ENCODE data around the gene SERTM1. TPM values are rescaled to one million over a fixed set of nuclear protein-coding genes. Genes with fewer than 3 reads are reported as not detected.

The SERTM1 gene
- total RNA-seq = 0.52 TPM

- H3K36me3 ChIP-seq (ENCODE audit: control insufficient read depth in 3 of 3, insufficient read depth in 3 of 3, low read length in 3 of 3) = no peaks in the 10 kb centered on the region
- peaks cover 23 to 40% (median 38%) of the 10 kb centered on the region in 3 donors for H3K27me3 ChIP-seq (ENCODE audit: control insufficient read depth in 3 of 3, insufficient read depth in 3 of 3, low read length in 3 of 3)
- H3K9me3 ChIP-seq (ENCODE audit: control insufficient read depth in 3 of 3, low read length in 3 of 3) = no peaks in the 10 kb centered on the region
- peaks cover 0 to 3% (median 3%) of the 10 kb centered on the region in 3 donors for H3K4me1 ChIP-seq (ENCODE audit: control insufficient read depth in 3 of 3, insufficient read depth in 3 of 3, low read length in 3 of 3)
- no peak within 1 kb of the TSS for H3K27ac ChIP-seq (ENCODE audit: low read depth, low read length)
- no peak within 1 kb of the TSS for H3K9ac ChIP-seq (ENCODE audit: low read depth in 1 of 3, low read length in 3 of 3)
- H3K4me3 ChIP-seq (ENCODE audit: low read length in 3 of 3) = peak within 1 kb of the TSS in 2 of 3 donors; percentile 13 to 30
These were observed at the start of gene SERTM1 for GRCh38 chr13:36673838-36674326. TSS of gene SERTM1 (plus strand) at chr13:36674020. CDS start at chr13:36695079, 21,059 bp downstream.

- no peak overlapping the region for H3K4me3 ChIP-seq (ENCODE audit: low read length in 3 of 3)
- no peaks in the 10 kb centered on the region for H3K9me3 ChIP-seq (ENCODE audit: control insufficient read depth in 3 of 3, low read length in 3 of 3)
- no peak overlapping the region for H3K9ac ChIP-seq (ENCODE audit: low read depth in 1 of 3, low read length in 3 of 3)
- no peaks in the 10 kb centered on the region for H3K4me1 ChIP-seq (ENCODE audit: control insufficient read depth in 3 of 3, insufficient read depth in 3 of 3, low read length in 3 of 3)
- peaks cover 0 to 3% (median 0%) of the 10 kb centered on the region in 3 donors for H3K27me3 ChIP-seq (ENCODE audit: control insufficient read depth in 3 of 3, insufficient read depth in 3 of 3, low read length in 3 of 3)
- H3K36me3 ChIP-seq (ENCODE audit: control insufficient read depth in 3 of 3, insufficient read depth in 3 of 3, low read length in 3 of 3) = no peaks in the 10 kb centered on the region
- H3K27ac ChIP-seq (ENCODE audit: low read depth, low read length) = no peak overlapping the region
These were observed 45.3 kb upstream of the SERTM1 start for GRCh38 chr13:36628377-36629056.

DNA sequence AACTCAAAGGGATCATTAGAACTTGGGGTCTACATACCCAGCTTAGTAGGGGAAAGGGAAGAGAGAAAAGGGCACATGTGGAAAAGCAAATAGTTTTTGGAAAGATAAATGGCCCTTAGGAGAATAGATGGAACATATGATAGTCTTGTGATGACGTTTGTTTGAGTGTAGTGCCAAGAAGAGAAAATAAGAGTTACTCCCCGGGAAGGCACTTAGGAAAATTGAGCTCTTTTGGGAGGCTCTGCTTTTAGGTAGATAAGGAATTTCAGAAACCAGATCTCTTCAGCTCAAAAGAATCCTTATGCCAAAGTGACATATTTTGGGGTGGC, 44.8 kb upstream of the SERTM1 start:
- Histone ChIP-seq H3K4me1 (ENCODE audit: control insufficient read depth in 3 of 3, insufficient read depth in 3 of 3, low read length in 3 of 3) (no peaks in the 10 kb centered on the region), H3K9ac (ENCODE audit: low read depth in 1 of 3, low read length in 3 of 3) (no peak overlapping the region), H3K4me3 (ENCODE audit: low read length in 3 of 3) (no peak overlapping the region), H3K27ac (ENCODE audit: low read depth, low read length) (no peak overlapping the region), H3K27me3 (ENCODE audit: control insufficient read depth in 3 of 3, insufficient read depth in 3 of 3, low read length in 3 of 3) (peaks cover 0 to 3% (median 0%) of the 10 kb centered on the region in 3 donors), H3K36me3 (ENCODE audit: control insufficient read depth in 3 of 3, insufficient read depth in 3 of 3, low read length in 3 of 3) (no peaks in the 10 kb centered on the region), H3K9me3 (ENCODE audit: control insufficient read depth in 3 of 3, low read length in 3 of 3) (no peaks in the 10 kb centered on the region)

GRCh38 chr13:36630181-36630803, 43.5 kb upstream of the SERTM1 start:
- no peak overlapping the region for H3K4me3 ChIP-seq (ENCODE audit: low read length in 3 of 3)
- no peaks in the 10 kb centered on the region for H3K9me3 ChIP-seq (ENCODE audit: control insufficient read depth in 3 of 3, low read length in 3 of 3)
- H3K36me3 ChIP-seq (ENCODE audit: control insufficient read depth in 3 of 3, insufficient read depth in 3 of 3, low read length in 3 of 3) = no peaks in the 10 kb centered on the region
- no peaks in the 10 kb centered on the region for H3K4me1 ChIP-seq (ENCODE audit: control insufficient read depth in 3 of 3, insufficient read depth in 3 of 3, low read length in 3 of 3)
- no peak overlapping the region for H3K27ac ChIP-seq (ENCODE audit: low read depth, low read length)
- peaks cover 0 to 3% (median 0%) of the 10 kb centered on the region in 3 donors for H3K27me3 ChIP-seq (ENCODE audit: control insufficient read depth in 3 of 3, insufficient read depth in 3 of 3, low read length in 3 of 3)
- H3K9ac ChIP-seq (ENCODE audit: low read depth in 1 of 3, low read length in 3 of 3) = no peak overlapping the region

GRCh38 chr13:36639610-36640009, 34.2 kb upstream of the SERTM1 start:
- H3K36me3 ChIP-seq (ENCODE audit: control insufficient read depth in 3 of 3, insufficient read depth in 3 of 3, low read length in 3 of 3) = no peaks in the 10 kb centered on the region
- no peaks in the 10 kb centered on the region for H3K27me3 ChIP-seq (ENCODE audit: control insufficient read depth in 3 of 3, insufficient read depth in 3 of 3, low read length in 3 of 3)

DNA sequence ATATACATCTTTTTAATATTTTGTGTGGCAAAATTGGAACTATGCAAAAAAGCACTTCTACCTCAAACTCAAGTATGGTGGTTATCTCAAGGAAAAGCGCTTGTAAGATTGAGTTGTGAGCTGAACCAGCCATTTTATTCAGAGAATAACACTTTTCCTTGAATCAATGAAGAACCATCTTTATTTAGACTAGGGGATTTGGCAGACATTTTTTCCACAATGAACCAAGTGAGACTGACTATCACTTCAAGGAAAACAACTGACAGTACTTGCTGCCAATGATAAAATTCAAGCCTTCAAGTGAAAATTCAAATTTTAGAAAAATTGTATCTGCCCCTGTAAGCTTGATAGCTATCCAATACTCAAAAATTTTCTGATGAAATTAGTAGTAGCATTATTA, 23.2 kb upstream of the SERTM1 start:
- Histone ChIP-seq H3K9me3 (ENCODE audit: control insufficient read depth in 3 of 3, low read length in 3 of 3) (no peaks in the 10 kb centered on the region), H3K27me3 (ENCODE audit: control insufficient read depth in 3 of 3, insufficient read depth in 3 of 3, low read length in 3 of 3) (no peaks in the 10 kb centered on the region), H3K36me3 (ENCODE audit: control insufficient read depth in 3 of 3, insufficient read depth in 3 of 3, low read length in 3 of 3) (no peaks in the 10 kb centered on the region), H3K4me1 (ENCODE audit: control insufficient read depth in 3 of 3, insufficient read depth in 3 of 3, low read length in 3 of 3) (no peaks in the 10 kb centered on the region), H3K9ac (ENCODE audit: low read depth in 1 of 3, low read length in 3 of 3) (no peak overlapping the region), H3K4me3 (ENCODE audit: low read length in 3 of 3) (no peak overlapping the region), H3K27ac (ENCODE audit: low read depth, low read length) (no peak overlapping the region)

More at GRCh38 chr13:36639610-36640009, 34.2 kb upstream of the SERTM1 start:
- Histone ChIP-seq H3K4me3 (ENCODE audit: low read length in 3 of 3) (no peak overlapping the region), H3K27ac (ENCODE audit: low read depth, low read length) (no peak overlapping the region), H3K4me1 (ENCODE audit: control insufficient read depth in 3 of 3, insufficient read depth in 3 of 3, low read length in 3 of 3) (no peaks in the 10 kb centered on the region), H3K9ac (ENCODE audit: low read depth in 1 of 3, low read length in 3 of 3) (no peak overlapping the region), H3K9me3 (ENCODE audit: control insufficient read depth in 3 of 3, low read length in 3 of 3) (peaks cover 0 to 3% (median 0%) of the 10 kb centered on the region in 3 donors)

- no peaks in the 10 kb centered on the region for H3K4me1 ChIP-seq (ENCODE audit: control insufficient read depth in 3 of 3, insufficient read depth in 3 of 3, low read length in 3 of 3)
- no peak overlapping the region for H3K4me3 ChIP-seq (ENCODE audit: low read length in 3 of 3)
- H3K36me3 ChIP-seq (ENCODE audit: control insufficient read depth in 3 of 3, insufficient read depth in 3 of 3, low read length in 3 of 3) = no peaks in the 10 kb centered on the region
- no peak overlapping the region for H3K9ac ChIP-seq (ENCODE audit: low read depth in 1 of 3, low read length in 3 of 3)
- H3K27me3 ChIP-seq (ENCODE audit: control insufficient read depth in 3 of 3, insufficient read depth in 3 of 3, low read length in 3 of 3) = peaks cover 0 to 6% (median 0%) of the 10 kb centered on the region in 3 donors
- no peak overlapping the region for H3K27ac ChIP-seq (ENCODE audit: low read depth, low read length)
- no peaks in the 10 kb centered on the region for H3K9me3 ChIP-seq (ENCODE audit: control insufficient read depth in 3 of 3, low read length in 3 of 3)
These were observed 8.2 kb upstream of the SERTM1 start for GRCh38 chr13:36665630-36666029.

- no peaks in the 10 kb centered on the region for H3K36me3 ChIP-seq (ENCODE audit: control insufficient read depth in 3 of 3, insufficient read depth in 3 of 3, low read length in 3 of 3)
- H3K27ac ChIP-seq (ENCODE audit: low read depth, low read length) = no peak overlapping the region
- no peaks in the 10 kb centered on the region for H3K4me1 ChIP-seq (ENCODE audit: control insufficient read depth in 3 of 3, insufficient read depth in 3 of 3, low read length in 3 of 3)
- H3K9ac ChIP-seq (ENCODE audit: low read depth in 1 of 3, low read length in 3 of 3) = no peak overlapping the region
- peaks cover 0 to 6% (median 2%) of the 10 kb centered on the region in 3 donors for H3K27me3 ChIP-seq (ENCODE audit: control insufficient read depth in 3 of 3, insufficient read depth in 3 of 3, low read length in 3 of 3)
- H3K4me3 ChIP-seq (ENCODE audit: low read length in 3 of 3) = no peak overlapping the region
- no peaks in the 10 kb centered on the region for H3K9me3 ChIP-seq (ENCODE audit: control insufficient read depth in 3 of 3, low read length in 3 of 3)
These were observed 7.2 kb upstream of the SERTM1 start for GRCh38 chr13:36666477-36667229.

GRCh38 chr13:36668316-36668715, 5.5 kb upstream of the SERTM1 start:
- peaks cover 6 to 20% (median 11%) of the 10 kb centered on the region in 3 donors for H3K27me3 ChIP-seq (ENCODE audit: control insufficient read depth in 3 of 3, insufficient read depth in 3 of 3, low read length in 3 of 3)
- H3K27ac ChIP-seq (ENCODE audit: low read depth, low read length) = no peak overlapping the region
- no peaks in the 10 kb centered on the region for H3K9me3 ChIP-seq (ENCODE audit: control insufficient read depth in 3 of 3, low read length in 3 of 3)
- no peak overlapping the region for H3K4me3 ChIP-seq (ENCODE audit: low read length in 3 of 3)
- no peak overlapping the region for H3K9ac ChIP-seq (ENCODE audit: low read depth in 1 of 3, low read length in 3 of 3)
- H3K4me1 ChIP-seq (ENCODE audit: control insufficient read depth in 3 of 3, insufficient read depth in 3 of 3, low read length in 3 of 3) = no peaks in the 10 kb centered on the region
- no peaks in the 10 kb centered on the region for H3K36me3 ChIP-seq (ENCODE audit: control insufficient read depth in 3 of 3, insufficient read depth in 3 of 3, low read length in 3 of 3)

GRCh38 chr13:36673352-36673751, 468 bp upstream of the SERTM1 start:
- Histone ChIP-seq H3K27ac (ENCODE audit: low read depth, low read length) (no peak overlapping the region), H3K27me3 (ENCODE audit: control insufficient read depth in 3 of 3, insufficient read depth in 3 of 3, low read length in 3 of 3) (peaks cover 23 to 39% (median 38%) of the 10 kb centered on the region in 3 donors), H3K4me3 (ENCODE audit: low read length in 3 of 3) (no peak overlapping the region), H3K4me1 (ENCODE audit: control insufficient read depth in 3 of 3, insufficient read depth in 3 of 3, low read length in 3 of 3) (peaks cover 0 to 3% (median 3%) of the 10 kb centered on the region in 3 donors), H3K9me3 (ENCODE audit: control insufficient read depth in 3 of 3, low read length in 3 of 3) (no peaks in the 10 kb centered on the region), H3K36me3 (ENCODE audit: control insufficient read depth in 3 of 3, insufficient read depth in 3 of 3, low read length in 3 of 3) (no peaks in the 10 kb centered on the region), H3K9ac (ENCODE audit: low read depth in 1 of 3, low read length in 3 of 3) (no peak overlapping the region)
